HepG2 (cell line): Measurements from ENCODE around the gene RAE1. TPM values are rescaled to one million over a fixed set of nuclear protein-coding genes. Genes with fewer than 3 reads are reported as not detected.

Experiments
- ARID5B ChIP-seq: IDR thresholded peaks from 2 replicates; pipeline ENCODE4 v1.4.0; 2020; ENCODE audit warnings: mild to moderate bottlenecking, missing genetic modification reagents
- BCL6 ChIP-seq: IDR thresholded peaks from 2 replicates; pipeline ENCODE4 v1.6.1; 2016; ENCODE audit warnings: missing genetic modification reagents, missing compliant biosample characterization
- BHLHE40 ChIP-seq: IDR thresholded peaks from 2 replicates; pipeline ENCODE4 v1.6.1; 2011; ENCODE audit warnings: low read length, improper control_type of control experiment
- CHD4 ChIP-seq: fragments of 200-600 bp; sonication (generic); IDR thresholded peaks from 2 replicates; pipeline ENCODE4 v1.7.0; 2017; ENCODE audit warnings: mild to moderate bottlenecking, low read length, borderline replicate concordance
- DMTF1 ChIP-seq: sonication (generic); formaldehyde crosslinking; IDR thresholded peaks from 2 replicates; pipeline ENCODE4 v1.4.0; 2020; ENCODE audit warnings: mild to moderate bottlenecking, missing genetic modification reagents
- ETV6 ChIP-seq: sonication (generic); formaldehyde crosslinking; conservative IDR thresholded peaks from 2 replicates; pipeline ENCODE4 v1.4.0; 2020; ENCODE audit warnings: missing genetic modification reagents
- FOXP1 ChIP-seq, 2 experiments: fragments of 450-650 bp in 1 of 2; IDR thresholded peaks; 2 replicates each; pipeline ENCODE4 v1.6.1; 2017 to 2018; ENCODE audit warnings: antibody characterized with exemption in 1 of 2
- KDM5B ChIP-seq: sonication (generic); formaldehyde crosslinking; IDR thresholded peaks from 2 replicates; pipeline ENCODE4 v1.4.0; 2020; ENCODE audit warnings: missing genetic modification reagents, mild to moderate bottlenecking, borderline replicate concordance
- MAFG ChIP-seq: sonication (generic); formaldehyde crosslinking; IDR thresholded peaks from 2 replicates; pipeline ENCODE4 v1.5.1; 2020; ENCODE audit warnings: mild to moderate bottlenecking, missing genetic modification reagents
- MBD4 ChIP-seq: IDR thresholded peaks from 2 replicates; pipeline ENCODE4 v1.6.1; 2012; ENCODE audit warnings: low read length, inconsistent platforms, borderline replicate concordance
- NPAS2 ChIP-seq: sonication (generic); formaldehyde crosslinking; IDR thresholded peaks from 2 replicates; pipeline ENCODE4 v1.8.0; 2022; ENCODE audit warnings: mild to moderate bottlenecking, missing genetic modification reagents, borderline replicate concordance
- SATB2 ChIP-seq: sonication (generic); formaldehyde crosslinking; IDR thresholded peaks from 2 replicates; pipeline ENCODE4 v1.5.0; 2020; ENCODE audit warnings: missing genetic modification reagents
- SOX5 ChIP-seq: IDR thresholded peaks from 2 replicates; pipeline ENCODE4 v1.6.1; 2016; ENCODE audit warnings: borderline replicate concordance
- SRF ChIP-seq: IDR thresholded peaks from 2 replicates; pipeline ENCODE4 v1.6.1; 2011; ENCODE audit warnings: mild to moderate bottlenecking, low read depth, low read length, moderate library complexity
- TAF15 ChIP-seq: fragments of 200-400 bp; formaldehyde crosslinking; IDR thresholded peaks from one replicate; pipeline ENCODE4 v1.6.1; 2018; ENCODE audit warnings: mild to moderate bottlenecking, low read depth, low read length; ENCODE audit not compliant: poor library complexity, severe bottlenecking
- TCF7L2 ChIP-seq: IDR thresholded peaks from 2 replicates; pipeline ENCODE4 v1.6.1; 2011; ENCODE audit warnings: mild to moderate bottlenecking, low read depth, low read length, moderate library complexity
- XBP1 ChIP-seq: sonication (generic); formaldehyde crosslinking; IDR thresholded peaks from 2 replicates; pipeline ENCODE4 v1.5.0; 2020; ENCODE audit warnings: missing genetic modification reagents
- ZC3H4 ChIP-seq: sonication (generic); formaldehyde crosslinking; IDR thresholded peaks from 2 replicates; pipeline ENCODE4 v1.4.0; 2020; ENCODE audit warnings: missing genetic modification reagents, borderline replicate concordance
- ZFP36 ChIP-seq: fragments of 150-350 bp; IDR thresholded peaks from 2 replicates; pipeline ENCODE4 v1.6.1; 2018; ENCODE audit warnings: borderline replicate concordance, low read length, low read depth; ENCODE audit not compliant: partially characterized antibody
- ZFP62 ChIP-seq: sonication (generic); formaldehyde crosslinking; IDR thresholded peaks from 2 replicates; pipeline ENCODE4 v1.4.0; 2020; ENCODE audit warnings: missing genetic modification reagents
- ZMYM3 ChIP-seq: sonication (generic); formaldehyde crosslinking; IDR thresholded peaks from 2 replicates; pipeline ENCODE4 v1.5.1; 2020; ENCODE audit warnings: mild to moderate bottlenecking, missing genetic modification reagents
- ZNF10 ChIP-seq: sonication (generic); formaldehyde crosslinking; IDR thresholded peaks from 2 replicates; pipeline ENCODE4 v1.4.0; 2020; ENCODE audit warnings: mild to moderate bottlenecking, low read depth, missing genetic modification reagents, borderline replicate concordance
- ZNF75D ChIP-seq: sonication (generic); formaldehyde crosslinking; IDR thresholded peaks from 2 replicates; pipeline ENCODE4 v1.8.1; 2023; ENCODE audit warnings: missing genetic modification reagents, mild to moderate bottlenecking, borderline replicate concordance
- ZNF816 ChIP-seq: sonication (generic); formaldehyde crosslinking; IDR thresholded peaks from 2 replicates; pipeline ENCODE4 v1.8.0; 2022; ENCODE audit warnings: missing genetic modification reagents, mild to moderate bottlenecking, borderline replicate concordance
- ZSCAN25 ChIP-seq: sonication (generic); formaldehyde crosslinking; IDR thresholded peaks from 2 replicates; pipeline ENCODE4 v1.8.0; 2022; ENCODE audit warnings: mild to moderate bottlenecking, missing genetic modification reagents
- ZSCAN29 ChIP-seq: sonication (generic); formaldehyde crosslinking; conservative IDR thresholded peaks from 2 replicates; pipeline ENCODE4 v1.4.0; 2020; ENCODE audit warnings: mild to moderate bottlenecking, missing genetic modification reagents
- polyA plus RNA-seq, 8 experiments: library from polyadenylated mRNA; depleted of rRNA in 3 of 8; stranded (reverse) in 7 of 8; unstranded in 1 of 8; fragments of >200 nt; fragmentation: Illumina TruSeq in 4 of 8; extraction: Trizol in 4 of 8; gene quantifications; 2 replicates each; pipeline versions ENCODE4 v1.2.1 to v1.2.3, GENCODE V29; 2011 to 2016; ENCODE audit warnings: low read depth in 4 of 8, missing spikeins in 1 of 8, mixed read lengths in 1 of 8; ENCODE audit not compliant: insufficient read depth in 1 of 8
- total RNA-seq, 5 experiments: library from RNA; depleted of rRNA; stranded (reverse); fragments of >200 nt; fragmentation: Illumina TruSeq; extraction: Trizol; gene quantifications; 2 replicates each; pipeline ENCODE4 v1.2.3, GENCODE V29; 2016; ENCODE audit warnings: low read depth in 1 of 5

Gene RAE1
- total and polyA plus RNA-seq, 2 of the 13 experiments (the other 11 are each of a cell fraction or from before 2014, with no cell fraction given): 36.1 to 72.9 TPM

GRCh38 chr20:57351042-57351783 lies at the start of gene RAE1 (continued):
- TF ChIP-seq TAF15 (no peak), TCF7L2 (no peak), ZFP62 (CRISPR knock-in tag) (no peak), ZFP36 (no peak), NPAS2 (CRISPR knock-in tag) (no peak), ZNF10 (no peak), MAFG (CRISPR knock-in tag) (no peak), MBD4 (no peak), ARID5B (CRISPR knock-in tag) (no peak; the same call in none of the 2 replicates), BHLHE40 (peak; percentile 9; the same call in 1 of the 2 replicates), KDM5B (CRISPR knock-in tag) (peak; percentile 99), ZMYM3 (CRISPR knock-in tag) (no peak), SRF (no peak), ZSCAN29 (CRISPR knock-in tag) (peak; percentile 81; the same call in 1 of the 2 replicates), ZC3H4 (CRISPR knock-in tag) (no peak), XBP1 (no peak), BCL6 (peak; percentile 67), ZSCAN25 (CRISPR knock-in tag) (no peak; the same call in 1 of the 2 replicates), SATB2 (no peak), DMTF1 (CRISPR knock-in tag) (0 out of 2 replicates have a peak, but pooled peaks have one; percentile 81), ZNF75D (CRISPR knock-in tag) (no peak), SOX5 (no peak), ETV6 (CRISPR knock-in tag) (peak; percentile 95; the same call in 1 of the 2 replicates), ZNF816 (CRISPR knock-in tag) (no peak; the same call in 1 of the 2 replicates), FOXP1 (IDR thresholded peaks at IDR 0.05) (no peak), FOXP1 (CRISPR knock-in tag; IDR thresholded peaks at IDR 0.05) (no peak), CHD4 (no peak; the same call in 1 of the 2 replicates)
